GM23338 (cell line): ENCODE results near the gene GPR39. TPM values are rescaled to one million over a fixed set of nuclear protein-coding genes. Genes with fewer than 3 reads are reported as not detected.

Experiments
- ATAC-seq: fragments of 200-7000 bp; cut with Tn5 transposase; 3 replicates; pipeline ENCODE4 v1.9.1; 2020
- DNase-seq: peaks from one replicate; pipeline ENCODE4 v3.0.0-alpha.2; 2015; ENCODE audit warnings: low spot score
- H2AFZ ChIP-seq: fragments of 200-600 bp; sonication (generic); 2 replicates; pipeline ENCODE4 v1.8.0; 2016; ENCODE audit warnings: antibody characterized with exemption, mild to moderate bottlenecking, moderate library complexity
- H3F3A ChIP-seq: fragments of 200-600 bp; sonication (generic); replicated peaks from 2 replicates; pipeline ENCODE4 v1.8.0; 2017; ENCODE audit warnings: antibody characterized with exemption, mixed run types, low read depth
- H3K27ac ChIP-seq: fragments of 200-600 bp; sonication (generic); 2 replicates; pipeline ENCODE4 v1.6.1; 2016; ENCODE audit warnings: low read depth
- H3K27me3 ChIP-seq: fragments of 200-600 bp; sonication (generic); 2 replicates; pipeline ENCODE4 v1.8.0; 2016; ENCODE audit warnings: mild to moderate bottlenecking, mixed run types, moderate library complexity; ENCODE audit not compliant: insufficient read depth
- H3K36me3 ChIP-seq: fragments of 200-600 bp; sonication (generic); 2 replicates; pipeline ENCODE4 v1.8.0; 2016; ENCODE audit warnings: mild to moderate bottlenecking; ENCODE audit not compliant: insufficient read depth
- H3K4me1 ChIP-seq: fragments of 200-600 bp; sonication (generic); 2 replicates; pipeline ENCODE4 v1.8.0; 2016; ENCODE audit warnings: mild to moderate bottlenecking, moderate library complexity; ENCODE audit not compliant: insufficient read depth
- H3K4me2 ChIP-seq: fragments of 200-600 bp; sonication (generic); 2 replicates; pipeline ENCODE4 v1.7.1; 2017; ENCODE audit warnings: mixed run types
- H3K4me3 ChIP-seq: fragments of 200-600 bp; sonication (generic); 2 replicates; pipeline ENCODE4 v1.6.1; 2016; ENCODE audit warnings: mixed run types
- H3K79me2 ChIP-seq: fragments of 200-600 bp; sonication (generic); replicated peaks from 2 replicates; pipeline ENCODE4 v1.8.0; 2017; ENCODE audit warnings: mild to moderate bottlenecking; ENCODE audit not compliant: insufficient read depth
- H3K9me2 ChIP-seq: fragments of 200-600 bp; sonication (generic); 2 replicates; pipeline ENCODE4 v1.8.0; 2017; ENCODE audit not compliant: insufficient read depth
- H4K20me1 ChIP-seq: fragments of 200-600 bp; sonication (generic); replicated peaks from 2 replicates; pipeline ENCODE4 v1.8.0; 2017; ENCODE audit warnings: mild to moderate bottlenecking; ENCODE audit not compliant: insufficient read depth
- H3K27ac Mint-ChIP-seq: 2 replicates; pipeline ENCODE4 v1.8.0; 2020; ENCODE audit warnings: inconsistent platforms, mild to moderate bottlenecking, moderate library complexity, mixed read lengths
- H3K27me3 Mint-ChIP-seq: 3 replicates; pipeline ENCODE4 v1.8.0; 2022; ENCODE audit warnings: low read depth, mild to moderate bottlenecking, moderate library complexity, mixed read lengths, inconsistent platforms; ENCODE audit not compliant: insufficient read depth, poor library complexity
- H3K36me3 Mint-ChIP-seq: 3 replicates; pipeline ENCODE4 v1.8.0; 2021; ENCODE audit warnings: low read depth, mild to moderate bottlenecking, inconsistent platforms, moderate library complexity, mixed read lengths
- H3K4me1 Mint-ChIP-seq: 3 replicates; pipeline ENCODE4 v1.8.0; 2020; ENCODE audit warnings: mild to moderate bottlenecking, inconsistent platforms, mixed read lengths
- H3K4me3 Mint-ChIP-seq: 3 replicates; pipeline ENCODE4 v1.8.0; 2021; ENCODE audit warnings: moderate library complexity, mild to moderate bottlenecking, inconsistent platforms, mixed read lengths
- H3K9me3 Mint-ChIP-seq: 3 replicates; pipeline ENCODE4 v1.8.0; 2020; ENCODE audit warnings: moderate library complexity, mild to moderate bottlenecking, inconsistent platforms, mixed read lengths
- CREB1 ChIP-seq: fragments of 250-450 bp; sonication (Bioruptor Pico); IDR thresholded peaks from 2 replicates; pipeline ENCODE4 v1.5.0; 2020; ENCODE audit warnings: low read depth, mild to moderate bottlenecking, moderate library complexity
- EZH2 ChIP-seq: fragments of 200-600 bp; sonication (generic); IDR thresholded peaks from one replicate; pipeline ENCODE4 v1.8.0; 2017; ENCODE audit warnings: antibody characterized with exemption, mild to moderate bottlenecking, low read depth; ENCODE audit not compliant: unreplicated experiment
- EZH2phosphoT487 ChIP-seq: fragments of 200-600 bp; sonication (generic); IDR thresholded peaks from one replicate; pipeline ENCODE4 v1.8.1; 2018; ENCODE audit warnings: antibody characterized with exemption; ENCODE audit not compliant: unreplicated experiment
- JUNB ChIP-seq: IDR thresholded peaks from one replicate; pipeline ENCODE4 v1.6.1; 2016; ENCODE audit warnings: antibody characterized with exemption; ENCODE audit not compliant: unreplicated experiment
- NANOG ChIP-seq: IDR thresholded peaks from 2 replicates; pipeline ENCODE4 v1.6.1; 2016; ENCODE audit warnings: antibody characterized with exemption, borderline replicate concordance
- POLR2AphosphoS5 ChIP-seq: IDR thresholded peaks from 2 replicates; pipeline ENCODE4 v1.6.1; 2016; ENCODE audit warnings: antibody characterized with exemption, low read depth
- REST ChIP-seq: IDR thresholded peaks from one replicate; pipeline ENCODE4 v1.6.1; 2018; ENCODE audit warnings: antibody characterized with exemption; ENCODE audit not compliant: unreplicated experiment
- STAT1 ChIP-seq: IDR thresholded peaks from one replicate; pipeline ENCODE4 v1.6.1; 2016; ENCODE audit warnings: antibody characterized with exemption; ENCODE audit not compliant: unreplicated experiment
- ZNF114 ChIP-seq: fragments of 250-450 bp; sonication (Bioruptor Pico); IDR thresholded peaks from 2 replicates; pipeline ENCODE4 v1.5.0; 2020; ENCODE audit warnings: mild to moderate bottlenecking, moderate library complexity
- ZNF331 ChIP-seq: fragments of 250-450 bp; sonication (Bioruptor Pico); IDR thresholded peaks from 2 replicates; pipeline ENCODE4 v1.5.0; 2020; ENCODE audit warnings: low read depth, mild to moderate bottlenecking, moderate library complexity
- ZNF462 ChIP-seq: fragments of 250-450 bp; sonication (Bioruptor Pico); IDR thresholded peaks from 2 replicates; pipeline ENCODE4 v1.5.0; 2020; ENCODE audit warnings: mild to moderate bottlenecking, moderate library complexity
- polyA plus RNA-seq: library from polyadenylated mRNA; unstranded; fragments of >200 nt; fragmentation: Nextera tagmentation; extraction: Ambion mirVana; gene quantifications from 2 replicates; pipeline ENCODE4 v1.2.1, GENCODE V29; 2016
- total RNA-seq: library from RNA; depleted of rRNA; stranded (reverse); fragments of >200 nt; shearing (Covaris generic); gene quantifications from 2 replicates; pipeline ENCODE4 v1.2.3, GENCODE V29; 2014

Gene GPR39
- total and polyA plus RNA-seq, 2 experiments from 2014 or later: 0.55 to 1.9 TPM

GRCh38 chr2:132680544-132680943 lies 263.9 kb downstream of the GPR39 start (continued):
- TF ChIP-seq ZNF462 (CRISPR knock-in tag): no peak

- Mint-ChIP-seq H3K27me3 (no peaks in the 10 kb centered on the region), H3K36me3 (no peaks in the 10 kb centered on the region), H3K4me1 (no peaks in the 10 kb centered on the region), H3K9me3 (no peaks in the 10 kb centered on the region), H3K27ac (no peak overlapping the region), H3K4me3 (no peak overlapping the region)
- H3K36me3 ChIP-seq: no peaks in the 10 kb centered on the region
- no peaks in the 10 kb centered on the region for H3K4me1 ChIP-seq
- H4K20me1 ChIP-seq: no peaks in the 10 kb centered on the region
- H3K27me3 ChIP-seq: no peaks in the 10 kb centered on the region
- TF ChIP-seq ZNF331: no peak
- no peak for TF ChIP-seq CREB1
- TF ChIP-seq EZH2: no peak
- no peak for TF ChIP-seq JUNB
- TF ChIP-seq STAT1: no peak
- TF ChIP-seq REST: no peak
- no peak for TF ChIP-seq POLR2AphosphoS5
- TF ChIP-seq NANOG: no peak
- no peak for TF ChIP-seq EZH2phosphoT487
- TF ChIP-seq ZNF114 (CRISPR knock-in tag): no peak
- H3K27ac ChIP-seq: no peak overlapping the region
- no peak overlapping the region for H3K4me3 ChIP-seq
- H2AFZ ChIP-seq: no peak overlapping the region
- peaks cover 6% of the 10 kb centered on the region; the same call in 1 of the 2 replicates for H3K9me2 ChIP-seq
- H3F3A ChIP-seq: no peaks in the 10 kb centered on the region
- ATAC-seq (no peak), DNase-seq (no peak)
- no peak overlapping the region for H3K4me2 ChIP-seq
- H3K79me2 ChIP-seq: no peaks in the 10 kb centered on the region
Observed at GRCh38 chr2:132681766-132682165, 265.2 kb downstream of the GPR39 start.
